GM12801 (cell line): ENCODE data around the gene CDC42BPB.

Experiments
- TF ChIP-seq, protein P1 (sequence below): IDR thresholded peaks from one replicate; pipeline ENCODE4 v1.5.1; 2011; ENCODE audit warnings: control low read depth; ENCODE audit not compliant: insufficient read length; ENCODE audit errors: extremely low read depth

Gene CDC42BPB

DNA sequence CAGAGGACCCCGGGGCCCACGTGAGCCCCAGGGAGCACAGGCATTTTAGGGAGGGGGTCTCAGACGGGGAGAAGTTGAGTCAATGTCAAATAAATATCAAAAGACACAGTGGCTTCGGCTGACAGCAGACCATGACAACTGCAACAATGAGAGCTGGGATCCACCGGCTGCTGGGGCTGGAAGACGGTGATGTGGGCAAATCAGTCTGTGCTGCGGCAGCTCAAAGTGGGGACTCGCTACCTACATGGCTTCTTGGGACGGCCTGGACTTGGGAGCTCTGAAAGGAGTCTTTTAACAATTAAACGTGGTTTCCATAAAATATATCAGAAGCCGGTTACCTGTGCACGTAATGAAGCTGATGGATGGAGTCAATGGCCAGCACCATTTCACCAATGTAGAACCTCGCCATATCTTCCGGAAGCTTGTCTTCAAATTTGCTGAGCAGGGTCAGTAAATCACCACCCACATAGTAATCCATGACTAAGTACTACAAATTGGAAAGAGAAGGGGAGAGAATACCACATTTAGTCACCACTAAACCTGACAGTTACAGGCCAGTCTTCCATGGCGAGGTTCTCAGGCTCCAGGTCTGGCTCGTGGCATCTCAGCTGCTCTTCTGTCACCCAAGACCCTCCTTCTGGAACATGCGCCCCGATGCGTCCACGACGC, 58.0 kb downstream of the CDC42BPB start:
- TF ChIP-seq, protein P1, sequence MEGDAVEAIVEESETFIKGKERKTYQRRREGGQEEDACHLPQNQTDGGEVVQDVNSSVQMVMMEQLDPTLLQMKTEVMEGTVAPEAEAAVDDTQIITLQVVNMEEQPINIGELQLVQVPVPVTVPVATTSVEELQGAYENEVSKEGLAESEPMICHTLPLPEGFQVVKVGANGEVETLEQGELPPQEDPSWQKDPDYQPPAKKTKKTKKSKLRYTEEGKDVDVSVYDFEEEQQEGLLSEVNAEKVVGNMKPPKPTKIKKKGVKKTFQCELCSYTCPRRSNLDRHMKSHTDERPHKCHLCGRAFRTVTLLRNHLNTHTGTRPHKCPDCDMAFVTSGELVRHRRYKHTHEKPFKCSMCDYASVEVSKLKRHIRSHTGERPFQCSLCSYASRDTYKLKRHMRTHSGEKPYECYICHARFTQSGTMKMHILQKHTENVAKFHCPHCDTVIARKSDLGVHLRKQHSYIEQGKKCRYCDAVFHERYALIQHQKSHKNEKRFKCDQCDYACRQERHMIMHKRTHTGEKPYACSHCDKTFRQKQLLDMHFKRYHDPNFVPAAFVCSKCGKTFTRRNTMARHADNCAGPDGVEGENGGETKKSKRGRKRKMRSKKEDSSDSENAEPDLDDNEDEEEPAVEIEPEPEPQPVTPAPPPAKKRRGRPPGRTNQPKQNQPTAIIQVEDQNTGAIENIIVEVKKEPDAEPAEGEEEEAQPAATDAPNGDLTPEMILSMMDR = no peak

DNA sequence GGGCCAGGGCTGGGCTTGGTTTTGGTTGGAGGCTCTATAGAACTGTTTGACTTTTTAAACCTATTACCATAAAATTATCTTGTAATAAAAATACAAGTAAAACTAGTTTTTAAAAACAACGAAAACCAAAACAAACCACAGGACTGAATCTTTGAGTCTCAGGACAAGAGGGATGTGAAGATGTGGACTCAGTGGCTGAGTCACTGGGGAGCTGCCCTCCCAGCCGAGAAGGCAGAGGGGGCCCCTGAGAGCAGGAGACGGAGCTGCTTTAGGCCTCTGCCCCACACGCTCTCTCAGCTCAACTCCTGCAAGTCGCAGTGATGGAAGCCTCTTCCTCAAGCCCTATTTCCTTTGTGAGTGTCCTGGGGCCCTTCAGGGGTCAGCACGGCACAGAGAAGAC, 59.0 kb downstream of the CDC42BPB start:
- TF ChIP-seq, protein P1 = no peak

DNA sequence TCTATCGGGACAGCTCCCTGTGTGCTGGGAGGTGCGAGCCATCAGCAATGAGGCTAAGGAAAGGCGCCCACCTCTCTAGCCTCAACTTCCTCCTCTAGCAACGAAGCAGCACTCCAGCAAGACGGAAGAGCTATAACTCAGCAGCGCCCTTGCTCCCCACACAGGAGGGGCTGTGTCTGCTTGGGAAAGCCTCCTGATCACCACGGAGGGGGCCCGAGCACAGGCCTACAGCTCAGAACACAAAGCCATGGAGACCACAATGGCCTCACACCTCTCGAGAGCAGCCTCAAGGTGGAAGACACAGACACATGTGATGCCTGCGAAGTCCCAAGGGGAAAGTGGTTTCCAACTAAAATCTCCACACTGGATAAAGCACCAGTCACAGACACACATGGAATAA, 60.4 kb downstream of the CDC42BPB start:
- TF ChIP-seq, protein P1 = no peak

DNA sequence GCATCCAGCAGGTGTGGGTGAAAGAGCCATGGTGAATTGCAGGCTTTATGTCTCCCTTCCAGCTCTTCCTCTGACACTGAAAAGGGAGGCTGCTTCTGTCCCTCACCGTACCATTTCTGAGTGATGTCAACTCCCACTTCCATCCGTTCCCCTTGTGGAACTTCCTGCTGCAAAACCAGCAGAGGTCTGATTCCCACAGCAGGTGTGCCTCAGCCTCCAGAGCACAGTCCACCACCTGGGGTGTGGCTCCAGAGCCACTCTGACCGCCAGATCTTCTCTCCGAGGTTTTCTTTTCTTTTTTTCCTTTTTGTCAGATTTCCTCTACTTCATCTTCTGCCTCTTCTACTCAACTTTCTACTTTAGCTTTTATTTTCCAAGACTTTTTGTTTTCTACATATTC, 62.7 kb downstream of the CDC42BPB start:
- TF ChIP-seq, protein P1 = no peak

DNA sequence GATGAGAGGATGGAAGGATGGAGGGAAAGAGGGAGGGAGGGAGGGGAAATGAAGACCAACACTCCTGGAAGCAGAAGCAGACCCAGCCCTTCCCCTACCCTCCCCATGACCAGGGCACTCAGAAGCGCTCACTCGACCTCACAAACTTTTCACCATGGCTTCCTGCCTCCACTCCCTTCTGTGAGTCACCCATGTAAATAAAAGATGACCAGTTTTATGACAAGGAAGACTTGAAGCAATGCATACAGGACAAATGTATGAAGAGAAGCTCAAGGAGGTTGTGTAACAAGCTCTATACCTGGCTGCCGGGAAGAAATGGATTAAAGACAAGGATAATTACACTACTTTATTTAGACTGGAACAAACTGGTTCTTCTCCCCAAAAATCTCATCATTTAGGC, 63.8 kb downstream of the CDC42BPB start:
- TF ChIP-seq, protein P1 = no peak

DNA sequence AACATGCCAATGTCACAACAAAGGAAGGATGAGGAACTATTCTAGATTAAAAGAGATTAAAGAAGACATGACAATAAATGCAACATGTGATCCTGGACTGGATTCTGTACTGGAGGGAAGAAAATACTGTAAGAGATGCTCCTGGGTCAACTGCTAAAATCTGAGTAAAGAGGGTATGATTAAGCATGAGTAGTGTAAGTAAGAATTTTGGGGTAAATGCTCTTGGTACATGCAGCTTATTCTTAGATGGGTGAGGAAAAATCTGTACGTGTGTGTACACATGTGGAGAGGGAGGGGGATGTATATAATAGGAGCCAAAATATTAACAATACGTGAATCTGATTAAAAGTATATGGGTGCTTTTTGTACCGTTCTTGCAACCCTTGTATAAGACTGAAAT, 66.0 kb downstream of the CDC42BPB start:
- TF ChIP-seq, protein P1 = no peak

DNA sequence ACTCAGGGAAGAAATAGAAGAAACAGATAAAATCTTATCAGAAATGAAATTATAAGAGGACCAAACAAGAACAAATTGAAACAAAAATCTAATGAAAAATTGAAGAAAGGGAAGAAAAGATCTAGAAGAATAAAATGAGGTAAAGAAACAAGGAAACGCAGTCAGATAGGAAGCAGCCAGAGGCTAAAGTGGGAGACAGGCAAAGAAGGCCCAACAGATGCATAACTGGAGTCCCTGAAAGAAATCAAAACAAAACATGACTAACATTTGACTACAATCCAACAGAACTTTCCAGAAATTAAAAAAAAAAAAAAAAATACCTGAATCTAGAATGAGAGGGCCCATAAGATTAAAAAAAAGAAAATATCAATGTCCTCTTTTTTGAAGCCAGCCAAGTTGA, 69.3 kb downstream of the CDC42BPB start:
- TF ChIP-seq, protein P1 = no peak
